Stomach (tissue), 9 donors: ENCODE measurements around the gene COL25A1. TPM values are rescaled to one million over a fixed set of nuclear protein-coding genes. Genes with fewer than 3 reads are reported as not detected.

ENCODE experiments used
- DNase-seq, 2 donors: peaks; one replicate each; pipeline versions ENCODE4 v3.0.0 to v3.0.0-alpha.2; 2013 to 2019
- H3K27ac ChIP-seq, 5 donors: fragments of 200-600 bp in 4 of 5; sonication (generic) in 4 of 5; one replicate each; pipeline ENCODE4 v1.5.1; 2013 to 2019; ENCODE audit warnings: mild to moderate bottlenecking in 1 of 5, moderate library complexity in 1 of 5
- H3K27me3 ChIP-seq, 3 donors: fragments of 200-600 bp; sonication (generic); one replicate each; pipeline ENCODE4 v1.5.1; 2017 to 2019; ENCODE audit warnings: mixed run types in 1 of 3
- H3K36me3 ChIP-seq, 4 donors: fragments of 200-600 bp; sonication (generic); 1 replicate in 3 of 4; 2 replicates in 1 of 4; pipeline ENCODE4 v1.5.1; 2016 to 2019
- H3K4me1 ChIP-seq, 4 donors: fragments of 200-600 bp; sonication (generic); one replicate each; pipeline ENCODE4 v1.5.1; 2016 to 2019
- H3K4me3 ChIP-seq, 4 donors: fragments of 200-600 bp; sonication (generic) in 3 of 4; one replicate each; pipeline ENCODE4 v1.5.1; 2016 to 2019; ENCODE audit warnings: mild to moderate bottlenecking in 1 of 4
- H3K9me3 ChIP-seq, 4 donors: fragments of 200-600 bp; sonication (generic); one replicate each; pipeline ENCODE4 v1.5.1; 2016 to 2019
- EP300 ChIP-seq: sonication (generic); formaldehyde crosslinking; IDR thresholded peaks from one replicate; pipeline ENCODE4 v1.6.1; 2017; ENCODE audit warnings: antibody characterized with exemption
- POLR2A ChIP-seq, 4 donors: fragments of 450-650 bp; IDR thresholded peaks; one replicate each; pipeline ENCODE4 v1.6.1; 2016; ENCODE audit warnings: antibody characterized with exemption in 4 of 4, control low read depth in 2 of 4, mild to moderate bottlenecking in 1 of 4, moderate library complexity in 1 of 4
- POLR2AphosphoS5 ChIP-seq, 3 donors: sonication (generic); formaldehyde crosslinking; IDR thresholded peaks; one replicate each; pipeline ENCODE4 v1.6.1; 2016; ENCODE audit warnings: antibody characterized with exemption in 3 of 3
- WGBS, 5 donors: extraction: QIAGEN DNeasy Blood & Tissue Kit in 3 of 5; methylation state at CpG; one replicate each; pipeline versions ENCODE4 v1.1.5 to v1.1.7; 2013 to 2018; 5-methylcytosine and 5-hydroxymethylcytosine counted together
- intact Hi-C: fragments of 100-400 bp; cut with DNase I; formaldehyde crosslinking; loops from one replicate; pipeline ENCODE4 v1.15.1; 2023; ENCODE audit warnings: low total_unique reads
- polyA plus RNA-seq, 3 donors: library from polyadenylated mRNA; stranded (reverse); fragments of 200-250 nt; gene quantifications; one replicate each; pipeline ENCODE4 v1.2.3, GENCODE V29; 2013
- total RNA-seq, 5 donors: library from RNA; depleted of rRNA; stranded (reverse); fragments of >200 nt; gene quantifications; one replicate each; pipeline versions ENCODE4 v1.1.0 to v1.2.3, GENCODE V29; 2014 to 2016
- TF ChIP-seq, protein P1 (sequence below), 7 experiments: fragments of 450-650 bp in 4 of 7; fragments of 200-600 bp in 3 of 7; sonication (generic) in 3 of 7; IDR thresholded peaks; one replicate each; pipeline ENCODE4 v1.5.1; 2016 to 2019; ENCODE audit warnings: antibody characterized with exemption in 7 of 7, control low read depth in 2 of 7, mild to moderate bottlenecking in 1 of 7
- donor health status: healthy with polysubstance abuse.
- donor health status: Bipolar disorder and iron deficiency.
- donor health status: healthy.

COL25A1 gene
- total and polyA plus RNA-seq, 8 donors, result 0.10 to 4.1 (median 1.5) TPM; not detected in 5

DNA sequence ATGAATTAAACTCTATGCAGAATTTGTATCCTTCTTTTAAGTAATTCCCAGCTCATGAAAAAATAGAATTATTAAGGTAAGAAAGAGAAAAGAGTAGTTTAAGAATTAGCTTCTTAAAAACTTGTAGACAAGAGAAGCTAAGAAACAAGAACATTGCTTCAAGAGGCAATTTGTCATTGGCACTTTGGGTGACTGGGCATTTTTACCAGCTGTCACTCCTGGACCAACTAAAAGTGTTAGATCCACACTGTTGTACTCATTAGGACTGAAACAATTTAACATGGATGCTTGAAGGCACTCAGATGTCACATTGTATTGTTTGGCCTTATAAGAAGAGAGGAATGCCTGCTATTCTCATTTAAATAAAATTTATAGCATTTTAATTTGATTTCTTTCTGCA is 7.4 kb downstream of the COL25A1 start:
- intact Hi-C loops, result no loop called here
- TF ChIP-seq EP300 (no peak), POLR2AphosphoS5 (IDR thresholded peaks at IDR 0.05) (no peak), POLR2A (IDR thresholded peaks at IDR 0.05) (no peak)
- TF ChIP-seq, protein P1, sequence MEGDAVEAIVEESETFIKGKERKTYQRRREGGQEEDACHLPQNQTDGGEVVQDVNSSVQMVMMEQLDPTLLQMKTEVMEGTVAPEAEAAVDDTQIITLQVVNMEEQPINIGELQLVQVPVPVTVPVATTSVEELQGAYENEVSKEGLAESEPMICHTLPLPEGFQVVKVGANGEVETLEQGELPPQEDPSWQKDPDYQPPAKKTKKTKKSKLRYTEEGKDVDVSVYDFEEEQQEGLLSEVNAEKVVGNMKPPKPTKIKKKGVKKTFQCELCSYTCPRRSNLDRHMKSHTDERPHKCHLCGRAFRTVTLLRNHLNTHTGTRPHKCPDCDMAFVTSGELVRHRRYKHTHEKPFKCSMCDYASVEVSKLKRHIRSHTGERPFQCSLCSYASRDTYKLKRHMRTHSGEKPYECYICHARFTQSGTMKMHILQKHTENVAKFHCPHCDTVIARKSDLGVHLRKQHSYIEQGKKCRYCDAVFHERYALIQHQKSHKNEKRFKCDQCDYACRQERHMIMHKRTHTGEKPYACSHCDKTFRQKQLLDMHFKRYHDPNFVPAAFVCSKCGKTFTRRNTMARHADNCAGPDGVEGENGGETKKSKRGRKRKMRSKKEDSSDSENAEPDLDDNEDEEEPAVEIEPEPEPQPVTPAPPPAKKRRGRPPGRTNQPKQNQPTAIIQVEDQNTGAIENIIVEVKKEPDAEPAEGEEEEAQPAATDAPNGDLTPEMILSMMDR (IDR thresholded peaks at IDR 0.05), result no peak
- H3K36me3 ChIP-seq, result no peaks in the 10 kb centered on the region
- H3K9me3 ChIP-seq, result no peaks in the 10 kb centered on the region
- no peak for DNase-seq
- H3K4me3 ChIP-seq, result no peak overlapping the region
- H3K27me3 ChIP-seq, result peaks cover 0 to 11% (median under 1%) of the 10 kb centered on the region in 3 donors
- no peak overlapping the region for H3K27ac ChIP-seq
- no peaks in the 10 kb centered on the region for H3K4me1 ChIP-seq

DNA sequence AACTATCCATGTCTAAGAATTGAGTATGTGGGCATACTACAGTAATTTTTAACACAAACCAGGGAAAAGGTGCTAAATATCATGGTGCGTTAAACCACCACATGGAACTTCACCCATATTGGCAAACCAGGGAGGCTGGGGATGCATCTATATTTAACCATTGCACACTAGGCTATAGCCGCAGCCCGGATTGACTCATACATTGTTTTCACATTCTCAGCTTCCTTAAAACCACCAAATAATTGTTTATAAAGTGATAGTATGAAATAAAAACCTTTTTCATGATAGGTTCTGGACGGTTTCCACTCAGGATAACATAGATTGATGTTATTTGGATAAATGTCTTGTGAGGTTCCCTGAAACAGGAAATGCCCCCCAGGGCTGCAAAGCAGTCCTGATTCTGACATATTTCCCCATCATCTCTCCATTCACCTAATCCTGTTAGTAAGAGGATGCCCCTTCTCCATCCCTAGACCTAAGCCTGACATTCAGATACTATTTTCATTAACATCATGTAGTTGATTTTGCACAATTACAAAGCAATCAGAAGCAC is 7.9 kb downstream of the COL25A1 start:
- Histone ChIP-seq H3K27ac (no peak overlapping the region), H3K9me3 (no peaks in the 10 kb centered on the region), H3K4me1 (no peaks in the 10 kb centered on the region), H3K36me3 (no peaks in the 10 kb centered on the region), H3K27me3 (peaks cover 0 to 6% (median 0%) of the 10 kb centered on the region in 3 donors), H3K4me3 (no peak overlapping the region)
- DNase-seq, result no peak
- TF ChIP-seq POLR2A (IDR thresholded peaks at IDR 0.05), result no peak
- no peak for TF ChIP-seq POLR2AphosphoS5 (IDR thresholded peaks at IDR 0.05)
- TF ChIP-seq, protein P1 (IDR thresholded peaks at IDR 0.05), result no peak
- TF ChIP-seq EP300, result no peak
- intact Hi-C loops, result no loop called here
- WGBS, 5 donors, result 75 to 81% (median 79%) methylated on average over 4 of the region's 4 CpGs

DNA sequence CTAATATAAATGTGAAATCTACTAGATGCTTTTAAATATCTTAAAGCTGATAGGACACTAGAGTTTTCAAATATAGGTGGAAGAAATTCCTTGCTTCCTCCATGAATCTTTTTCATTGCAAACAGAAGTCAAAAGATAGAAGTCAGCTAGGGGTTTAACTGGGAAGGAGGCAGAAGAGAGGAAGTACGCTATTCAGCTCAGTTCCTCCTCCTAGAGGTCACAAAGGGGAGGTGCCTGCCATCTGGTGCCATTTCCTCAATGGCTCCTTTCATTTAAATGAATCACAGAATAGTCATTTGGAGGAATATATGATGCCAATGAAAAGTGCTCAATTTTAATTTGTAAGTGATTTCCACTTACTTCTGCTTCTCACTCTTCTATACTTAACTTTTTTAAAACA is 8.5 kb downstream of the COL25A1 start:
- peak in 1 of 2 donors; percentile 34 for DNase-seq
- no peak overlapping the region for H3K4me3 ChIP-seq
- TF ChIP-seq, protein P1 (IDR thresholded peaks at IDR 0.05), result no peak
- H3K4me1 ChIP-seq, result no peaks in the 10 kb centered on the region
- no peak overlapping the region for H3K27ac ChIP-seq
- no peaks in the 10 kb centered on the region for H3K36me3 ChIP-seq
- peaks cover 0 to under 1% (median 0%) of the 10 kb centered on the region in 3 donors for H3K27me3 ChIP-seq
- 25 to 52% (median 30%) methylated on average over 1 of the region's 1 CpG for WGBS, 5 donors
- intact Hi-C loops, result no loop called here
- H3K9me3 ChIP-seq, result no peaks in the 10 kb centered on the region

DNA sequence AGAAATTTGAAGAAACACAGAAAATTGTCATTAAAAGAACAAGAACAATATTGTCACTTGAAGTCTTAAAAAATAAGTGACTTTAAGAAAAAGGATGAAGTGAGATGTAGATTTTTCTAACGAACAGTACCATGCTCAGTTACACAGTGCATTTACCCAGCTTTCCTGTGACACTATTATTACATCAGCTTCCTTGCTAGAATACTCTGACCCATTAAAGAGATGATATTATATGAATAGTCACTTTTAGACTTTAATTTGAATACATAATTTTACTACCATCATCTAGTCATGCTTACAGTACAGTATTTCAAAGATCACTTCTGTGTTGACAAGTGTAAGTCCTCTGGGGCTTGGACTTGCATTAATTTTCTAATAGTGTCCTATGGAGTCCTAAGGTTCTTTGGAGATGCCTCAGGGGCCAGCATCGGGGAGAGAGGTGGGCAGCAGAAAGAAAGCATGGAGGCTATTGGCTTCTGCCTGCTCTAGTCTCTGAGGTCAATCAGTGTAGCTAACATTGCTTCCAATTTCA is 10.7 kb downstream of the COL25A1 start:
- Histone ChIP-seq H3K4me3 (no peak overlapping the region), H3K9me3 (no peaks in the 10 kb centered on the region), H3K4me1 (no peaks in the 10 kb centered on the region), H3K27ac (no peak overlapping the region), H3K27me3 (no peaks in the 10 kb centered on the region), H3K36me3 (no peaks in the 10 kb centered on the region)
- TF ChIP-seq EP300 (no peak), POLR2AphosphoS5 (IDR thresholded peaks at IDR 0.05) (no peak), POLR2A (IDR thresholded peaks at IDR 0.05) (no peak)
- TF ChIP-seq, protein P1 (IDR thresholded peaks at IDR 0.05), result no peak
- intact Hi-C loops, result no loop called here
- 76 to 90% (median 87%) methylated on average over 2 of the region's 2 CpGs for WGBS, 5 donors
- DNase-seq, result no peak
